ENCODE measurements around the gene SAA1.

SAA1 gene

GRCh38 chr11:18312012-18312411, 45.9 kb downstream of the SAA1 start:
- DNase-seq = no peak
- Mint-ChIP-seq H3K27ac (no peak overlapping the region), H3K36me3 (ENCODE audit: low read depth) (peaks cover 83% of the 10 kb centered on the region), H3K4me1 (ENCODE audit: low read depth) (peaks cover 15% of the 10 kb centered on the region), H3K9me3 (no peaks in the 10 kb centered on the region), H3K27me3 (no peaks in the 10 kb centered on the region), H3K4me3 (no peak overlapping the region)

GRCh38 chr11:18312663-18313420, 46.8 kb downstream of the SAA1 start:
- H3K36me3 Mint-ChIP-seq (ENCODE audit: low read depth) = peaks cover 81% of the 10 kb centered on the region
- H3K27ac Mint-ChIP-seq = no peak overlapping the region
- no peaks in the 10 kb centered on the region for H3K9me3 Mint-ChIP-seq
- H3K27me3 Mint-ChIP-seq = no peaks in the 10 kb centered on the region
- peaks cover 20% of the 10 kb centered on the region for H3K4me1 Mint-ChIP-seq (ENCODE audit: low read depth)
- no peak overlapping the region for H3K4me3 Mint-ChIP-seq
- DNase-seq = no peak

- peaks cover 76% of the 10 kb centered on the region for H3K36me3 Mint-ChIP-seq (ENCODE audit: low read depth)
- no peaks in the 10 kb centered on the region for H3K9me3 Mint-ChIP-seq
- no peaks in the 10 kb centered on the region for H3K27me3 Mint-ChIP-seq
- DNase-seq = no peak
- H3K27ac Mint-ChIP-seq = no peak overlapping the region
- H3K4me1 Mint-ChIP-seq (ENCODE audit: low read depth) = peaks cover 31% of the 10 kb centered on the region
- H3K4me3 Mint-ChIP-seq = no peak overlapping the region
Measured at GRCh38 chr11:18313965-18314763, 48.1 kb downstream of the SAA1 start.

GRCh38 chr11:18314784-18315523, 48.9 kb downstream of the SAA1 start:
- H3K27me3 Mint-ChIP-seq = no peaks in the 10 kb centered on the region
- peaks cover 73% of the 10 kb centered on the region for H3K36me3 Mint-ChIP-seq (ENCODE audit: low read depth)
- H3K4me1 Mint-ChIP-seq (ENCODE audit: low read depth) = peaks cover 39% of the 10 kb centered on the region
- no peaks in the 10 kb centered on the region for H3K9me3 Mint-ChIP-seq
- no peak overlapping the region for H3K4me3 Mint-ChIP-seq
- DNase-seq = no peak
- H3K27ac Mint-ChIP-seq = no peak overlapping the region

DNA sequence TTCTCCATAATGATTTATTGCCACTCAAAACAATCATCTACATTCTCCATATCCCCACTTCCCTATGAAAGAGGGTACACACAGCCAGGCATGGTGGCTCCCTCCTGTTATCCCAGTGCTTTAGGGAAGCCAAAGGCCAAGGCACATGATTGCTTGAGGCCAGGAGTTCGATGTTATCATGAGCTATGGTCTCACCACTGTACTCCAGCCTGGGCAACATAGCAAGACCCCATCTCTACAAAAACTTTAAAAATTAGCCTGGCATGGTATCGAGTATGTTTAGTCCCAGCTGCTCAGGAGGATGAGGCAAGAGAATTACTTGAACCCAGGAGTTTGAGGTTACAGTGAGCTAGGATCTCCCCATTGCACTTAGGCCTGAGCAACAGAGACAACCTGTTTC, 49.8 kb downstream of the SAA1 start:
- H3K4me1 Mint-ChIP-seq (ENCODE audit: low read depth) = peaks cover 47% of the 10 kb centered on the region
- no peaks in the 10 kb centered on the region for H3K9me3 Mint-ChIP-seq
- no peak overlapping the region for H3K27ac Mint-ChIP-seq
- H3K36me3 Mint-ChIP-seq (ENCODE audit: low read depth) = peaks cover 63% of the 10 kb centered on the region
- no peaks in the 10 kb centered on the region for H3K27me3 Mint-ChIP-seq
- H3K4me3 Mint-ChIP-seq = no peak overlapping the region
- no peak for DNase-seq

- Mint-ChIP-seq H3K4me1 (ENCODE audit: low read depth) (peaks cover 52% of the 10 kb centered on the region), H3K27ac (no peak overlapping the region), H3K9me3 (no peaks in the 10 kb centered on the region), H3K27me3 (no peaks in the 10 kb centered on the region), H3K36me3 (ENCODE audit: low read depth) (peaks cover 64% of the 10 kb centered on the region), H3K4me3 (no peak overlapping the region)
- no peak for DNase-seq
Measured at GRCh38 chr11:18317551-18317950, 51.5 kb downstream of the SAA1 start.
